Measurements from ENCODE around the gene IL31.

The IL31 gene

DNA sequence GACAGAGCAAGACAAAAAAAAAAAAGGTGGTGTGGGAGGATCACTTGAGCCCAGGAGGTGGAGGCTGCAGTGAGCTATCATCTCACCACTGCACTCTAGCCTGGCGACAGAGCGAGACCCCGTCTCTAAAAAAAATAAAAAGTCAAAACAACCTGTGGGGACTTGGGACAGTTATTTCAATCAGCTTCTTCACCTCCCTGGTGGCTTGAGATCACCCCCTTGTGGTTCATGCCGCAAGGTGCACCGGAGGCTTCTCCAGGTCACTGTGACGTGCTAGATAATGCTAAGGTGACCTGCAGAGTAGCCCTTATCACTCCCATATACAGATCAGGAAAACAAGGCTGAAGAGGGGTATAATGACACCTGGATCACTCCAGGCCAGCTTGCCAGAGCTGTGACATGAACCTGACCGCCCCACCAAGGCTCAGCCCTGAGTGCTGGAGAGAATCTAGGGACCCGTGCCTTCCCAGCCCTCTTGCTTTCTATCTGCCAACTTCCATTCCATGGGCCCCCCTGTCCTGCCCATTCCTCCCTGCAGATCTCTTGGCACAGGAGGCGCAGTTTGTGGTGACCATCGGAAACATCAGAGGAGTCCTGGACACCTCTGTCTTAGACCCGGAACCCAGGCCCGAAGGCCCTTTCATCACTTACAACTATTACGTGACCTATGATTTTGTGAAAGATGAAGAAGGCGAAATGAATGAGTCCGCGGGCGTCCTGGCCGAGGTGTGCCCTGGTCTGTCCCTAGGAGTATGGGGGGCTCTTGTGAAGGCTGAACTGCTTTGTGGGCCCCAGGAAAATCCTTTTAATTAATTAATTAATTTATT lies 17.0 kb upstream of the IL31 start:
- TF ChIP-seq, protein P1, sequence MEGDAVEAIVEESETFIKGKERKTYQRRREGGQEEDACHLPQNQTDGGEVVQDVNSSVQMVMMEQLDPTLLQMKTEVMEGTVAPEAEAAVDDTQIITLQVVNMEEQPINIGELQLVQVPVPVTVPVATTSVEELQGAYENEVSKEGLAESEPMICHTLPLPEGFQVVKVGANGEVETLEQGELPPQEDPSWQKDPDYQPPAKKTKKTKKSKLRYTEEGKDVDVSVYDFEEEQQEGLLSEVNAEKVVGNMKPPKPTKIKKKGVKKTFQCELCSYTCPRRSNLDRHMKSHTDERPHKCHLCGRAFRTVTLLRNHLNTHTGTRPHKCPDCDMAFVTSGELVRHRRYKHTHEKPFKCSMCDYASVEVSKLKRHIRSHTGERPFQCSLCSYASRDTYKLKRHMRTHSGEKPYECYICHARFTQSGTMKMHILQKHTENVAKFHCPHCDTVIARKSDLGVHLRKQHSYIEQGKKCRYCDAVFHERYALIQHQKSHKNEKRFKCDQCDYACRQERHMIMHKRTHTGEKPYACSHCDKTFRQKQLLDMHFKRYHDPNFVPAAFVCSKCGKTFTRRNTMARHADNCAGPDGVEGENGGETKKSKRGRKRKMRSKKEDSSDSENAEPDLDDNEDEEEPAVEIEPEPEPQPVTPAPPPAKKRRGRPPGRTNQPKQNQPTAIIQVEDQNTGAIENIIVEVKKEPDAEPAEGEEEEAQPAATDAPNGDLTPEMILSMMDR (IDR thresholded peaks at IDR 0.05; ENCODE audit: low read depth, low read length): peak; percentile 79
- peak; percentile 16 for DNase-seq (ENCODE audit: extremely low read depth, low read depth)

DNA sequence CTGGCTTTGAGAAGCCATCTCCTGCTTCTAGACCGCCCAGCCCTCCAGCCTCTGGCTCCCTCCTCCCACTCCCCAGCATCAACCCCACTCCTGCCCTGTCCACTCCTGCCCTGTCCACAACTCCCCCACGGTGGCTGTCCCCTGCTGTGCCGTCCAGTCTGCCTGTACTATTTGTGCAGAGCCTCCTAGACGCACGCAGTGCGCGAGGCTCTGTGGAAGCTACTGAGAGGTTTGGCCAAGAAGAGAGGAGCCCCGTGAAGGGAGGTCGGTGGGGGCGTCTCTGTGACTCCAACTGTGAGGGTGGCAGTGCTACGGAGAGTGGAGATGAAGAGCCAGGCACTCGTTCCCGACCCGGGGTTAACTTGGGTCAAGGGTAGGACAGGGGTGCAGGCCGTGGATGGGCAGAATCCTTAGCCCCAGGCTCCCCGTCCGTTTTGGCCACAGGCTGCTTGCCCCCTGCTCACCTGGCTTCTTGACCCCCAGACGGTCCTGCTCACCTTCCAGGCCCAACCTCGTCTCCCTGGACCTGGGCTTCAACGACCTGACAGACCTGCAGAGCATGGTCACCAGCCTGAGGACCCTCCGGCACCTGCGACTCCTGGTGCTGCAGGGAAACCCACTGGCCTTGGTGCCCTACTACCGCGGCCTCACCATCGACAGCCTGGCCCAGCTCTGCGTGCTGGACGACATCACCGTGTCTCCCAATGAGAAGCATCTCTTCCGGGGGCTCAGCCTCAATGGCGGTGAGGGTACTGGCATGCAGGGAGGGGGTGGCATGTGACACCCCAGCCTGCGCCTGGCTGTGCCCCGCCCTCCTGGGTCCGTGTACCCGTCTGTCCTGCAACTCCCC lies 15.8 kb upstream of the IL31 start:
- DNase-seq (ENCODE audit: extremely low read depth, low read depth): no peak
- TF ChIP-seq, protein P1 (IDR thresholded peaks at IDR 0.05; ENCODE audit: low read depth, low read length): no peak

DNA sequence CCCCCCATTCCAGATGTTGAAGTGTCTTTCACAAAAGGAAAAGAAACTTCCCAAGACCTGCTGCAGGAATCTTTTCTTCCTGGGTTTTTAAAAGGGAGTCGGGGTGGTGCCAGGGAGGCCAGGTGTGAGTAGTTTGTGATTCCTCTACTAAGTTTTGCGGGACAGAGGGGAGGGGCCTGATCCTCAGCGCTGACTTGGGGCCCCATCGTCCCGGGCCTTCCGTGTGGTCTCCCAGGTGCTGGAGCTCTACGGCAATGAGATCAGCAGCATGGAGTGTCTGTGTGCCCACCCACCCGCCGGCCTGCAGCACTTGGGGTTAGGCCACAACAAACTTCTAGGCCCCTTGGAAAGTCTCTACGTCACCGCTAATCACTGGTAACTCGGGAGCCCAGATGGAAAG lies 13.4 kb upstream of the IL31 start:
- TF ChIP-seq, protein P1 (IDR thresholded peaks at IDR 0.05; ENCODE audit: low read depth, low read length): no peak
- DNase-seq (ENCODE audit: extremely low read depth, low read depth): no peak

DNA sequence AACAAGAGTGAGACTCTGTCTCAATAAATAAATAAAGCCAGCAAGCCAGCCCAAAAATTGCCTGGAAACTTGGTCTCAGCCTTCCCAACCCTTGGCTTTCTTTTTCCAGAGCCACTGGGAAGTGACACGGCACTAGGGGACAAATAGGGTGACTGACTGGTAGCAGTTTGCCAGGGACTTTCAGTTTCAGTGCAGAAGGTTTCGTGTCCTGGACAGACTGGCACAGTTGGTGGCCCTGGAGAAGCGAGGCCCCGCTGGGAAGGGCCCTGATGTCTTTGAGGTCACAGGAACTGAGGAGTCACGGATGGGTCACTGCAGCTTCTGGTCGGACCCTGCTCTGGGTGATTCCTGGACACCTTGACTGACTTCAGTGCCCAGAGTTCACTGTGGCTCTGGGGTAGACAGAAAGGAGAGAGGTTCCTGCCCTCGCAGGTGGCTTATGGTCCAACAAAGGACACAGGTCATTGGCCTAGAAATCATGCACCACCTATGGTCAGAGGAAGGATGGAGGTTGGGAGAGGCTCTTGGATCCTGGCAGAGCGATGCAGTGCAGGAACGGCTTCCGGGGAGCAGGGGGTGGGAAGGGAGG lies 11.6 kb upstream of the IL31 start:
- DNase-seq (ENCODE audit: extremely low read depth, low read depth): no peak
- TF ChIP-seq, protein P1 (IDR thresholded peaks at IDR 0.05; ENCODE audit: low read depth, low read length): no peak

DNA sequence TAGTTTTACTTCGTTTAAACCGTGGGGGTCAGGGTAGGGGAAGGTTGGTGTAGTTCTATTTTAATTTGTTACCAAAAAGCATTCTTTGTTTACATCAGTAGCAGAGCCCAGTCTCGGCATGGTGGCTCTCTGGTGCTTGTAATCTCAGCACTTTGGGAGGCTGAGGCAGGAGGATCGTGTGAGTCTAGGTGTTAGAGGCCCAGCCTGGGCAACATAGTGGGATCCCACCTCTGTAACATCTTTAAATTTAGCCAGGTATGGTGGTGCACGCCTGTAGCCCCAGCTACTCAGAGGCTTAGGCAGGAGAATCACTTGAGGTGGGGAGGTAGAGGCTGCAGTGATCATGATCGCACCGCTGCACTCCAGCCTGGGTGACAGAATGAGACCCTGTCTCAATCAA lies 11.1 kb upstream of the IL31 start:
- TF ChIP-seq, protein P1 (IDR thresholded peaks at IDR 0.05; ENCODE audit: low read depth, low read length): no peak
- DNase-seq (ENCODE audit: extremely low read depth, low read depth): no peak

DNA sequence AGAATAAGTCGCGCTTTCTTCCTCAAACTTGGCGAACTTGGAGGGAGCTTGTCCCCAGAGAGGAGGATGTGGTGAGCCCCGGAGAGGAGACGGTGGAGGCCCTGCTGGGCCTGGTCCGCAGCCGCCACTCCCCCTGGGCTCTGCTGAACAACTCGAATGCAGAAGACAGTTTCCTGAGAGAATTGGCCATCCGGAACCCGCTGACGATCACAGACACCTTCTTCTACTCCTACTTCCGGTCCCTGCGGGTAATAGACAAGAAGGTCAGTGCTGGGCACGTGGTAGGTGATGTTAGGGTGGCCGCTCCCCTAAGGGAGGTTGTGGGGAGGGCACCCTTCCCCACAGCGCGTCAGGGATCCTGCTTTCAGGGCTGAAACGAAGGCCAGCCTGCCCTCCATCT lies 10.5 kb upstream of the IL31 start:
- no peak for DNase-seq (ENCODE audit: extremely low read depth, low read depth)
- TF ChIP-seq, protein P1 (IDR thresholded peaks at IDR 0.05; ENCODE audit: low read depth, low read length): no peak

DNA sequence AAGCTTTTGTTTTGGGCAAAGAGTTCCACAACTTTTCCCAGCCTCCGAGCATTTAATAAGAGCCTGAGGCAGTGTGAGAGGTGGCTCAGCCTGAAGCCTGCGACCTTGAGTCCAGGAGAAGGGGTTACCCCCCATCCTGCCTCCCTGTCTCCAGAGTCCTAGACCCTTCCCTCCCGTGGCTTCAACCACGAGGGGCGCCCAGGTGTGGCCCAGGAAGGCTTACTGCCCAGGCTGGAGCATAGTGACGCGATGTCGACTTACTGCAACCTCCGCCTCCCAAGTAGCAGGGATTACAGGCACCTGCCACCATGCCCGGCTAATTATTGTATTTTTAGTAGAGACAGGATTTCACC lies 9.5 kb upstream of the IL31 start:
- no peak for DNase-seq (ENCODE audit: extremely low read depth, low read depth)

More for the DNA sequence above, 9.5 kb upstream of the IL31 start:
- TF ChIP-seq, protein P1 (IDR thresholded peaks at IDR 0.05; ENCODE audit: low read depth, low read length): no peak
